ENCODE results near the gene PLCB3. TPM values are rescaled to one million over a fixed set of nuclear protein-coding genes. Genes with fewer than 3 reads are reported as not detected.

PLCB3 gene
- total and polyA plus RNA-seq, 2 of the 13 experiments (the other 11 are each of a cell fraction or from before 2014, with no cell fraction given): 7.5 to 13.8 TPM

DNA sequence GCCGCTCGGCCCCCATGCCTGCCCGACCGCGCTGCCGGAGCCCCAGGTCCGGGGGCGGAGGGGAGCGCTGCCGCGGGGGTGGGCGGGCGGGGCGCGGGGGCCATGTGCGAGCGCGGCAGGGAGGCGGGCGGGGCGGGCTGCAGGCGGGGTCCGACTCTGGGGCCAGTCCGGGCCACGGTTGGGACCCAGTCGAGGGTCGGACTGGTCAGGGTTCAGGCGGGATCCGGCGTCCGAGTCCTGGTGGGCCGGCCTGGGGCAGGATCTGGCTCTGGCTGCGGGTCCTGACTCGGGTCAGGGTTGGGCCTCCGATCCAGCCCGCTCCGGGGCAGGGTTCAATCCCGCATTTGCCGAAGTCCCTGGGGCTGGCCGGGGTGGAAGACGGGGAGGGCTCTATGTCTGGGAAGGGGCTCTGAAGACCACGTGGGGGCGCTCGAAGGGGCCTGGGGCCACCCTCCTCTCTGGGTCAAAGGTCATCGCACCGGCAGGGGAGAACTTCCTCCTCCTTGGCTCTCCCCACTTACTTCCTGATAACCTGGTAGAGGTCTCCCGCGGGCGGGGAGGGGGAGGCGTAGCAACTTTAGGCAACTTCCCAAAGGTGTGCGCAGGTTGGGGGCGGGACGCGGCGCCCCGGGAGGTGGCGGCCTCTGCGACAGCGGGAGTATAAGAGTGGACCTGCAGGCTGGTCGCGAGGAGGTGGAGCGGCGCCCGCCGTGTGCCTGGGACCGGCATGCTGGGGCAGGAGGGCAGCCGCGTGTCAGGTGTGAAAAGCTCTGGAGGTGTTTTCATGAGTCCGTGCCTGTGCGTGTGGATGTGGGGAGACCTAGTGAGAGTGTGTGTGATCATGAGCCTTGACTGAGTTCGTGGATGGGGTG lies 54.6 kb downstream of the PLCB3 start (continued):
- TF ChIP-seq, protein P1, sequence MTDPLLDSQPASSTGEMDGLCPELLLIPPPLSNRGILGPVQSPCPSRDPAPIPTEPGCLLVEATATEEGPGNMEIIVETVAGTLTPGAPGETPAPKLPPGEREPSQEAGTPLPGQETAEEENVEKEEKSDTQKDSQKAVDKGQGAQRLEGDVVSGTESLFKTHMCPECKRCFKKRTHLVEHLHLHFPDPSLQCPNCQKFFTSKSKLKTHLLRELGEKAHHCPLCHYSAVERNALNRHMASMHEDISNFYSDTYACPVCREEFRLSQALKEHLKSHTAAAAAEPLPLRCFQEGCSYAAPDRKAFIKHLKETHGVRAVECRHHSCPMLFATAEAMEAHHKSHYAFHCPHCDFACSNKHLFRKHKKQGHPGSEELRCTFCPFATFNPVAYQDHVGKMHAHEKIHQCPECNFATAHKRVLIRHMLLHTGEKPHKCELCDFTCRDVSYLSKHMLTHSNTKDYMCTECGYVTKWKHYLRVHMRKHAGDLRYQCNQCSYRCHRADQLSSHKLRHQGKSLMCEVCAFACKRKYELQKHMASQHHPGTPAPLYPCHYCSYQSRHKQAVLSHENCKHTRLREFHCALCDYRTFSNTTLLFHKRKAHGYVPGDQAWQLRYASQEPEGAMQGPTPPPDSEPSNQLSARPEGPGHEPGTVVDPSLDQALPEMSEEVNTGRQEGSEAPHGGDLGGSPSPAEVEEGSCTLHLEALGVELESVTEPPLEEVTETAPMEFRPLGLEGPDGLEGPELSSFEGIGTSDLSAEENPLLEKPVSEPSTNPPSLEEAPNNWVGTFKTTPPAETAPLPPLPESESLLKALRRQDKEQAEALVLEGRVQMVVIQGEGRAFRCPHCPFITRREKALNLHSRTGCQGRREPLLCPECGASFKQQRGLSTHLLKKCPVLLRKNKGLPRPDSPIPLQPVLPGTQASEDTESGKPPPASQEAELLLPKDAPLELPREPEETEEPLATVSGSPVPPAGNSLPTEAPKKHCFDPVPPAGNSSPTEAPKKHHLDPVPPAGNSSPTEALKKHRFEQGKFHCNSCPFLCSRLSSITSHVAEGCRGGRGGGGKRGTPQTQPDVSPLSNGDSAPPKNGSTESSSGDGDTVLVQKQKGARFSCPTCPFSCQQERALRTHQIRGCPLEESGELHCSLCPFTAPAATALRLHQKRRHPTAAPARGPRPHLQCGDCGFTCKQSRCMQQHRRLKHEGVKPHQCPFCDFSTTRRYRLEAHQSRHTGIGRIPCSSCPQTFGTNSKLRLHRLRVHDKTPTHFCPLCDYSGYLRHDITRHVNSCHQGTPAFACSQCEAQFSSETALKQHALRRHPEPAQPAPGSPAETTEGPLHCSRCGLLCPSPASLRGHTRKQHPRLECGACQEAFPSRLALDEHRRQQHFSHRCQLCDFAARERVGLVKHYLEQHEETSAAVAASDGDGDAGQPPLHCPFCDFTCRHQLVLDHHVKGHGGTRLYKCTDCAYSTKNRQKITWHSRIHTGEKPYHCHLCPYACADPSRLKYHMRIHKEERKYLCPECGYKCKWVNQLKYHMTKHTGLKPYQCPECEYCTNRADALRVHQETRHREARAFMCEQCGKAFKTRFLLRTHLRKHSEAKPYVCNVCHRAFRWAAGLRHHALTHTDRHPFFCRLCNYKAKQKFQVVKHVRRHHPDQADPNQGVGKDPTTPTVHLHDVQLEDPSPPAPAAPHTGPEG (CRISPR knock-in tag; IDR thresholded peaks at IDR 0.05): no peak
- TF ChIP-seq ZFP36L1 (CRISPR knock-in tag; IDR thresholded peaks at IDR 0.05) (no peak), ZNF484 (CRISPR knock-in tag; IDR thresholded peaks at IDR 0.05; ENCODE audit: borderline replicate concordance, low read depth) (no peak), RFX3 (CRISPR knock-in tag; IDR thresholded peaks at IDR 0.05) (no peak), CENPX (CRISPR knock-in tag; IDR thresholded peaks at IDR 0.05) (no peak), NFE2L1 (CRISPR knock-in tag; IDR thresholded peaks at IDR 0.05; ENCODE audit: borderline replicate concordance) (no peak), POGK (CRISPR knock-in tag; conservative IDR thresholded peaks at IDR 0.05) (peak; percentile 49; the same call in 1 of the 2 replicates), HOXA7 (CRISPR knock-in tag; IDR thresholded peaks at IDR 0.05) (no peak), ZNF260 (CRISPR knock-in tag; IDR thresholded peaks at IDR 0.05; ENCODE audit: borderline replicate concordance, low read depth) (no peak), PAWR (CRISPR knock-in tag; IDR thresholded peaks at IDR 0.05; ENCODE audit: borderline replicate concordance) (no peak), ZSCAN31 (CRISPR knock-in tag; IDR thresholded peaks at IDR 0.05; ENCODE audit: low read depth) (0 out of 2 replicates have a peak, but pooled peaks have one; percentile 48), MXD4 (CRISPR knock-in tag; IDR thresholded peaks at IDR 0.05) (peak; percentile 90), RARA (CRISPR knock-in tag; IDR thresholded peaks at IDR 0.05) (peak; percentile 18; the same call in 1 of the 2 replicates), CENPT (CRISPR knock-in tag; IDR thresholded peaks at IDR 0.05; ENCODE audit: low read depth) (0 out of 2 replicates have a peak, but pooled peaks have one; percentile 31), ZSCAN20 (CRISPR knock-in tag; IDR thresholded peaks at IDR 0.05; ENCODE audit: borderline replicate concordance) (no peak)
- TF ChIP-seq, protein P2, sequence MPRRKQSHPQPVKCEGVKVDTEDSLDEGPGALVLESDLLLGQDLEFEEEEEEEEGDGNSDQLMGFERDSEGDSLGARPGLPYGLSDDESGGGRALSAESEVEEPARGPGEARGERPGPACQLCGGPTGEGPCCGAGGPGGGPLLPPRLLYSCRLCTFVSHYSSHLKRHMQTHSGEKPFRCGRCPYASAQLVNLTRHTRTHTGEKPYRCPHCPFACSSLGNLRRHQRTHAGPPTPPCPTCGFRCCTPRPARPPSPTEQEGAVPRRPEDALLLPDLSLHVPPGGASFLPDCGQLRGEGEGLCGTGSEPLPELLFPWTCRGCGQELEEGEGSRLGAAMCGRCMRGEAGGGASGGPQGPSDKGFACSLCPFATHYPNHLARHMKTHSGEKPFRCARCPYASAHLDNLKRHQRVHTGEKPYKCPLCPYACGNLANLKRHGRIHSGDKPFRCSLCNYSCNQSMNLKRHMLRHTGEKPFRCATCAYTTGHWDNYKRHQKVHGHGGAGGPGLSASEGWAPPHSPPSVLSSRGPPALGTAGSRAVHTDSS (CRISPR knock-in tag; conservative IDR thresholded peaks at IDR 0.05): no peak
- TF ChIP-seq, protein P3, sequence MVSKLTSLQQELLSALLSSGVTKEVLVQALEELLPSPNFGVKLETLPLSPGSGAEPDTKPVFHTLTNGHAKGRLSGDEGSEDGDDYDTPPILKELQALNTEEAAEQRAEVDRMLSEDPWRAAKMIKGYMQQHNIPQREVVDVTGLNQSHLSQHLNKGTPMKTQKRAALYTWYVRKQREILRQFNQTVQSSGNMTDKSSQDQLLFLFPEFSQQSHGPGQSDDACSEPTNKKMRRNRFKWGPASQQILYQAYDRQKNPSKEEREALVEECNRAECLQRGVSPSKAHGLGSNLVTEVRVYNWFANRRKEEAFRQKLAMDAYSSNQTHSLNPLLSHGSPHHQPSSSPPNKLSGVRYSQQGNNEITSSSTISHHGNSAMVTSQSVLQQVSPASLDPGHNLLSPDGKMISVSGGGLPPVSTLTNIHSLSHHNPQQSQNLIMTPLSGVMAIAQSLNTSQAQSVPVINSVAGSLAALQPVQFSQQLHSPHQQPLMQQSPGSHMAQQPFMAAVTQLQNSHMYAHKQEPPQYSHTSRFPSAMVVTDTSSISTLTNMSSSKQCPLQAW (CRISPR knock-in tag; IDR thresholded peaks at IDR 0.05): peak; percentile 61; the same call in 1 of the 2 replicates
